Measurements from ENCODE around the gene CLK1.

DNA sequence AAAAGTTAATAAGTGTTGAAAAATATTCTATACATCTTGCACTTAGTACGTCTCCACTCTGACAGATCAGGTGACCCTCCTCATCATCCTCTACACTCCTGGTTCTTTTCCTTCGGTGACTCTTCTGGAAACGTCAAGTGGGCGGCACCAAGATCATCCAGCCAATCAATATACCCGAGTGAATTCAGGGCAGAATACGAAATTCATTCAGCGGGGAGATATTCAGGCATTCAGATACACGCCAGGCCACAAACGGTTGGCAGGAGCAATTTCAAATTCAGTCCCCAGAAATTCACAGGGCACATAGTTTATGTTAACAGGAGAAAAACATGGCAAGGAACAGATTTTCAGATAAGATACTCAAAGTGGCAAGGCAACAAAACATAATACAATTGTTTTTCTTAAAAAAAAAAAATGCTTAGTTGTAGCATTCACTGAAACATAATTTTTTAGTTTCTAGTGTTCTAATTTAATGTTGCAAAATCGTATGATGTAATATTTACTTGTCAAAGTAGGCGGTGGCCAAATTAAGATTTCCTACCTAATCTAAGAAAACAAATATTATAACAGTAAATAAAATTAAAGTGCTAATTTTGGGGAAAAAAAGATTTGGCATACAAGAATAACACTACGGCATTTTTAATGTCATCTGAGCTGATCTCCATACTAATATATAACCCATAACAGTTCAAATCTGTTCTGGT lies 4.2 kb downstream of the CLK1 start:
- peak; percentile 54 to 66 for TF ChIP-seq POLR2AphosphoS5 (IDR thresholded peaks at IDR 0.05)
- TF ChIP-seq CTCF (IDR thresholded peaks at IDR 0.05), result no peak
